ENCODE measurements around the gene FOXP1.
A peak's percentile ranks its signal among the peaks of the same experiment; 100 is the strongest.

FOXP1 gene

DNA sequence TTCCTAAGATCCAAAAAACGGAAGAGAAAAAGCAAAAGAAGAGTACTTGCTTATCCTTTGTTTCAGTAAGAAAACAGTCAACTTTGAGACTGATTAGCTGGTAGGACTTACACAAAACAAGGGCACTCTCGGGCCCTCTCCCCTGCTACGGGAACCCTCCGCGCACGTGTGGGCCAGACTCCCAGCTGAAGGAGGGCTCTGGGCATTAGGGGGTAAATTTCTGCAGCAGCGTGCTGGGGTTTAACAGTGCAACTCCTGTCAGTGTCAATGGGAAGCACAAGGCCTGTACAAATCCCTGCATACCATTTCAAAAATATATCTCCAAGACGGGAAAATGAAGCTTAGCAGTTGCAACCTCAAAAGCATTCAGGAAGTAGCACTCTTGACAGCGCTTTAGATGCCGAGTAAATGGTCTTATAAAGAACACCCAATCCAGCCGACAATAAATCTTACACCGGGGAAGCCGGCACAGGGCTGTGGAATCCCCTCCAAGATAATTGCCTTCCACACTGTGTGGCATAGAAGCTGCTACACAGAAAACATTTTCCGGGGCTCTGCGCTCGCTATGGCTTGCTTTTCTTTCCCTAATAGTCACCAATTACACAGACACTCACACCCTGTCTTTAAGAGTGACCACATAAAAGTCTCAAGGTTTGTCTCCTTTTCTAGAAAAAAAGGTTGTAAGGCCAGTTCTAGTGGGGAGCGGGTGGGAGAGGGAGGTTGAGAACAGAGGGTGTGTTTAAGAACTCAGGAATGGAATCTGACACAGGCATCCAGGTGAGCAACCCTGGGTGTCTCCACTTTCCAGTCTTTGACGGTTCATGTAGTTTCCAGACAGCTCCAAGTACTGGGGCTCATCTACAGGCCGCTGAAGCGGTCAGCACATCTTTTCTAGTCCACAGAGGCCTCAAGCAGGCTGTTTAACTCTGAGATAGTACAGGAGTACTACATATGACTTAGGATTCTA, 512.7 kb downstream of the FOXP1 start:
- Histone ChIP-seq H3K9ac (ENCODE audit: low read length) (no peak overlapping the region), H3K4me1 (ENCODE audit: control insufficient read depth, insufficient read depth, low read length) (peaks cover 29% of the 10 kb centered on the region), H3K9me3 (ENCODE audit: control insufficient read depth, low read length) (no peaks in the 10 kb centered on the region), H3K4me3 (ENCODE audit: low read length) (no peak overlapping the region), H3K36me3 (ENCODE audit: control insufficient read depth, insufficient read depth, low read length) (no peaks in the 10 kb centered on the region), H3K27me3 (ENCODE audit: control insufficient read depth, insufficient read depth, low read length) (no peaks in the 10 kb centered on the region)

DNA sequence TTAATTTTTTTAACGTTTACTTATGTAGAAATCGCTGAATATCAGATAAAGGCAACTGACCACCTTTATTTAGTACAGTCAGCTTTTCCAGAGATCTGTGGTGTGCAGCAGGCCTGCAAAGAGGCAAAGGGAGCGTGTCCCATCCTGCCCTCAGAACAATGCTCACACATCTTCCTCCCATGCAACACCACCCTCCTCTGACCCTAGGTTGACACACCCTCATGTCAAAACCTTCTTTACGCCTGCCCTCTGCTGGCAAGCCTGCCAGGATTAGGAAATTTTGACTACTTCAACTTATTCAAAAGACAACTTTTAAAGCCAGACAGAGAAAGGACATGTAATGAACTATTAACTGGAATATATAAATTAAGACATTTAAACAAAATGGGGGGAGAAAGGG, 513.7 kb downstream of the FOXP1 start:
- Histone ChIP-seq H3K4me3 (ENCODE audit: low read length) (no peak overlapping the region), H3K27me3 (ENCODE audit: control insufficient read depth, insufficient read depth, low read length) (no peaks in the 10 kb centered on the region), H3K36me3 (ENCODE audit: control insufficient read depth, insufficient read depth, low read length) (no peaks in the 10 kb centered on the region), H3K4me1 (ENCODE audit: control insufficient read depth, insufficient read depth, low read length) (peaks cover 33% of the 10 kb centered on the region), H3K9ac (ENCODE audit: low read length) (no peak overlapping the region), H3K9me3 (ENCODE audit: control insufficient read depth, low read length) (no peaks in the 10 kb centered on the region)

DNA sequence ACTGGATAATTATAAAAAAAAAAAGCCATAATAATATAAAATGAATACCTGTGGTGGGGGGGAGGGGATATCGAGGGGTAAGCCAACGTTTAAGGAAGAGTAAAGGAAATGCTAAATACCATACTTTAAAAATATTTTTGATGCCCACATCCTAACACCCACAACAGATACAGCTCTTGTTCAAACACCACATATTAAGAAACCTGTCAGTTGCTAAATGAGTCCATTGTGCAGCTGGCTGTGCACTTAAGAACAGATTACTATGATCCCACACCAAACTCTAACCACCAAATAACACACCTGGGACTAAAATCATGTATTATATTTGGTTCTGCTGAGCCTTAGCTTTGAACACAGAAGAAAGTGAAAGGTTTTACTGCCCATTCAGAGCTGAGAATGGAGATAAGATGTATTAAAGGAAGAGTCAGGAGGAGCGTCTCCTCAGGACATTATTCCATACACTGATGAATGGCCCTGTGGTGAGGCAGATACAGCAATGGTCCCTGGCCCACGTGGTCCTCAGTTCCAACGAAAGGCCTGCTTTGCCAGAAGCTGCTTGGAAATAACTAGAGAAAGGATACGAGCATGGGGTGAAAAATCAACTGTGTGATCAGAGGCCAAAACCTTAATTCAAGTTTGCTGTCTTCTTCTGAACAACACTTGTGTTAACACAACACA, 515.4 kb downstream of the FOXP1 start:
- no peaks in the 10 kb centered on the region for H3K27me3 ChIP-seq (ENCODE audit: control insufficient read depth, insufficient read depth, low read length)
- H3K9me3 ChIP-seq (ENCODE audit: control insufficient read depth, low read length) = no peaks in the 10 kb centered on the region
- H3K9ac ChIP-seq (ENCODE audit: low read length) = no peak overlapping the region
- H3K36me3 ChIP-seq (ENCODE audit: control insufficient read depth, insufficient read depth, low read length) = no peaks in the 10 kb centered on the region
- H3K4me3 ChIP-seq (ENCODE audit: low read length) = no peak overlapping the region
- H3K4me1 ChIP-seq (ENCODE audit: control insufficient read depth, insufficient read depth, low read length) = peaks cover 28% of the 10 kb centered on the region

DNA sequence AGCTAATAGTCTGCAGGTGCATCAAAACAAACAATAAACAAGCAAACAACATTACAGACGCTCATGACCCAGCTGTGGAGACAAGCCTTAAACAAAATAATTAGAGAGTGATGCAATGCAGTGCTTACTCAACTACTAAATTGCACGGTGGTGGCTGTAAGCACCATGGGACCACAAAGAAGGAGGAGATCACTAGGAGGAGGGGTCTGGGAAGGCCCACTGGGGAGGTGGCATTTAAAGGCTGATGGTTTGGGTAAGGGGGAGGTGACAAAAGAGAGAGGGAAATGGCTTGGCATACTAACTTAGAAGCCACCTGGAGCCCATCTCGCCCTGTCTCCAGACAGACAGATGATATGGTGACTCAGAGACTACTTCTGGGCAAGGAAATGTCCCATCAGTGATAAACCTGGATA, 516.7 kb downstream of the FOXP1 start:
- H3K9ac ChIP-seq (ENCODE audit: low read length) = no peak overlapping the region

DNA sequence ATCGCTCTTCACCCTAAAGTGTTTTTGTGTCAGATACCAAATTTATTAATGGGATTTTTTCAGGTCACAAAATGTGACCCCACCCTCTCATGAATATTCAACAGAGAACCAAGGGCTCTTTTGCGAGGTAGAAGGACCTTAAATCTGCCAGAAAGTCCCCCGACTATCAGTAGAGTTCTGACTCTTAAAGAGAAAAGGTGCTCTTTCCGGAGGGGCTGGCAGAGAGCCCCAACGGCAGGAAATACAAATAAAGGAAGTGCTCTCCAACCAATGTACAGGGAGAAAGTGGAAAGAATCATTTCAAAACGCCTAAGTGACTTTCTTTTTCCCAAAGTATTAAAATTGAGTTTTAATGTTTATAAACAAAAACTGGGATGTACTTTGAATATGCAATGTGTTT, 517.2 kb downstream of the FOXP1 start:
- Histone ChIP-seq H3K27me3 (ENCODE audit: control insufficient read depth, insufficient read depth, low read length) (no peaks in the 10 kb centered on the region), H3K4me3 (ENCODE audit: low read length) (no peak overlapping the region), H3K4me1 (ENCODE audit: control insufficient read depth, insufficient read depth, low read length) (peaks cover 26% of the 10 kb centered on the region), H3K9ac (ENCODE audit: low read length) (peak overlapping the region; percentile 86), H3K9me3 (ENCODE audit: control insufficient read depth, low read length) (no peaks in the 10 kb centered on the region), H3K36me3 (ENCODE audit: control insufficient read depth, insufficient read depth, low read length) (no peaks in the 10 kb centered on the region)

More for the DNA sequence above, 516.7 kb downstream of the FOXP1 start:
- peaks cover 23% of the 10 kb centered on the region for H3K4me1 ChIP-seq (ENCODE audit: control insufficient read depth, insufficient read depth, low read length)
- no peak overlapping the region for H3K4me3 ChIP-seq (ENCODE audit: low read length)
- H3K27me3 ChIP-seq (ENCODE audit: control insufficient read depth, insufficient read depth, low read length) = no peaks in the 10 kb centered on the region
- H3K36me3 ChIP-seq (ENCODE audit: control insufficient read depth, insufficient read depth, low read length) = no peaks in the 10 kb centered on the region
- no peaks in the 10 kb centered on the region for H3K9me3 ChIP-seq (ENCODE audit: control insufficient read depth, low read length)

DNA sequence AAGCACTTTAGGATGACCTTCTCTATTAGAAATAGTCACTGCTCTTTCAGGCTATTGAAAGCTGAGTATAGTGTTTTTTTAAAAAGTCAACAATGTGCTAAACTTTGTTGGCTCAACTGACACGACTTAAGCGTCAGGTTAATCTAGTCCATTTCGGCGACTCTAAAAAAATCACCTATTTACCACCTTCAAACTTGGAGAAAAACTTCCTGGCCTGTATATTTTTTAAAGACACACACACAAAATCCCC, 517.8 kb downstream of the FOXP1 start:
- Histone ChIP-seq H3K4me1 (ENCODE audit: control insufficient read depth, insufficient read depth, low read length) (peaks cover 33% of the 10 kb centered on the region), H3K27me3 (ENCODE audit: control insufficient read depth, insufficient read depth, low read length) (no peaks in the 10 kb centered on the region), H3K36me3 (ENCODE audit: control insufficient read depth, insufficient read depth, low read length) (no peaks in the 10 kb centered on the region), H3K4me3 (ENCODE audit: low read length) (peak overlapping the region; percentile 39), H3K9me3 (ENCODE audit: control insufficient read depth, low read length) (no peaks in the 10 kb centered on the region), H3K9ac (ENCODE audit: low read length) (peak overlapping the region; percentile 86)

DNA sequence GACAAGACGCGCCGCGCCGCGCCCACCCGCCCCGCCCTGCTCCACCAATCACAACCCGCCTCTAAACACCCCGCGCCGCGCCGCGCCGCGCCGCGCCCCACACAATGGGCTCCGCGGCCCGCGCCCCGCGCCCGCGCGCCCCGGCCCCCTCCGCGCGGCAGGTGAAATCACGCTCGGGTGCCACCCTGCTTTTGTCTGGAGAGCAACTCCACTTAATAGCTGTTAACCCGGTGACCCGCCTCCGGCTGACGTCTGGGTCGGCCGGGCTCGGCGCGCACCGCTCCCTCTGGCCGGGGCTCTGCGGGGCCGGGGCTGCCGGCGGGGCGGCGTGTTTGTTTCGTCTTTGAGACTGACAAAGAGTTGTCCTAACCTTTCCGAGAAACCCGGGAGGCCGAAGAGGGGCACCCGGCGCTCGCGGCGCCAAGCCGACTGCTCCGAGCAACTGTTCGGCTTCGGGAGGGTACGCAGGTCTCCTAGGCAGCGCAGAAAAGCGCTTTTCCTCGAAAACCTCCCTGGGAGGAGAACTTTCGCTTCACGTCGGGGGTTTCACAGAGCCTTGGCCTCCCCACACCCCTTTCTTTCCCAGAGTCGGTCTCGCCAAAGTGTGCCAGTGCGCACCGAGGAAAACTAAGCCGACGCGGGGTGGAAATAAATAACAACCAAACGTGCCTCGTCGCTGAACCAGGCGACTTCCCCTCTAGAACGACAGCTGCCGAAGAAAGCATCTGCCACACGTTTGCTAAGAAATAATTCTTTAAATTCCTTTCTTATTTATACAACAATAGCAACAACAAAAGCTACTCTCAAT, 518.4 kb downstream of the FOXP1 start:
- peaks cover 36% of the 10 kb centered on the region for H3K4me1 ChIP-seq (ENCODE audit: control insufficient read depth, insufficient read depth, low read length)
- H3K9ac ChIP-seq (ENCODE audit: low read length) = peak overlapping the region; percentile 86
- H3K27me3 ChIP-seq (ENCODE audit: control insufficient read depth, insufficient read depth, low read length) = no peaks in the 10 kb centered on the region
- no peaks in the 10 kb centered on the region for H3K36me3 ChIP-seq (ENCODE audit: control insufficient read depth, insufficient read depth, low read length)
- no peaks in the 10 kb centered on the region for H3K9me3 ChIP-seq (ENCODE audit: control insufficient read depth, low read length)
- peak overlapping the region; percentile 39 for H3K4me3 ChIP-seq (ENCODE audit: low read length)

DNA sequence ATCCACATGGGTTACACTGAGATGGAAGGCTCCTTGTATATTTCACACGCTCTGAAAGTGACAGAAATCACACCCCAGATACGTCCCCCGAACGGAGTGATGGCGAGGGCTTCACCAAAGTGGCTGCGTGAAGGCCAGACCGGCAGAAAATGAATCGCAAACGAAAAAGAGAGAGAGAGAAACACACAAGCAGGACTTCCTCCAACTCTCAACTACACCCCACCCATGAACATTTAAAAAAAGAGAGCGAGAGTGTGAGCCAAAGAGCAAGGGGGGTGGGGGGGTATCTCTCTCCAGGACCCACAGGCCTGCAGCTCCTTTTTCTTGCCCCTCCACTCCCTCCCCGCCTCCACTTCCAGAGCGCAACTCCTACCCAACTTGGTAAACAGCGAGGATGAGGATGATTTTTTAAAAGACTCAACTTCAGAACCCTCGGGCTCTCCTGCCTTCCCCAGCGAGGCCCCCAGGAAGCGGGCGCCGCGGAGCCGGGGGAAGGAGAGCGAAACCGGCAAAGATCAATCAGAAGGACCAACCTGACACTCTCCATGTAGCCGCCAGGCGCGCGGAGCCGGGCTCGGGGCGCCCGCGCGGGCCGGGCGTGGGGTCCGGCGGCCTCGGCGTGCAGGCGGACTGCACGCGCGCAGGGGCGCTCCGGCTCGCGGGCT, 519.1 kb downstream of the FOXP1 start:
- Histone ChIP-seq H3K27me3 (ENCODE audit: control insufficient read depth, insufficient read depth, low read length) (no peaks in the 10 kb centered on the region), H3K9ac (ENCODE audit: low read length) (peak overlapping the region; percentile 85), H3K4me3 (ENCODE audit: low read length) (peak overlapping the region; percentile 85), H3K4me1 (ENCODE audit: control insufficient read depth, insufficient read depth, low read length) (peaks cover 37% of the 10 kb centered on the region), H3K36me3 (ENCODE audit: control insufficient read depth, insufficient read depth, low read length) (no peaks in the 10 kb centered on the region), H3K9me3 (ENCODE audit: control insufficient read depth, low read length) (no peaks in the 10 kb centered on the region)

DNA sequence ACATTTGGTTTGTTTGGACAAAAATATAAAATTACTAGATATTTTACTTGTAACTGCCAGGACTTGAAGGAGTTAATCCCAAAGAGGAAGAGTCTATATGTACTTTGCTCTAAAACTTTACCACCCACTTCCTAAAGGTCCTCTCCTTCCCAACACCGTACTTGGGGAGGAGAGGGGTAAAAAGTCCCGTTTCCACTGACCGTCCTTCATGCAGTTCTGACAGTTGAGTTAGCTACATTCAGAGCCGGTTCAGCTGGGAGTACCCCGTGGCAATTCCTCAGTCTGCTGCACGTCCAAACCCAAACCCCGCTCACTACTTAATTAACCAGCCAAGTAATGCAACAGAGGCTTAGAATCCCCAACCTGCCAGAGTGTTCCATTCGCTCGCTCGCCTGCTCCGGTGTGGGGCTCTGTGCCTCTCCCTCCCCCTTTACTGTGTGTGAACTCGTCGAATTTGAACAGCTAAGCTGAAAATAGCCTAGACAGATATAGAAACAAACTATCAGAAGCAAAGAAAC, 519.7 kb downstream of the FOXP1 start:
- Histone ChIP-seq H3K36me3 (ENCODE audit: control insufficient read depth, insufficient read depth, low read length) (no peaks in the 10 kb centered on the region), H3K4me3 (ENCODE audit: low read length) (peak overlapping the region; percentile 85), H3K27me3 (ENCODE audit: control insufficient read depth, insufficient read depth, low read length) (no peaks in the 10 kb centered on the region), H3K4me1 (ENCODE audit: control insufficient read depth, insufficient read depth, low read length) (peaks cover 43% of the 10 kb centered on the region), H3K9ac (ENCODE audit: low read length) (peak overlapping the region; percentile 85), H3K9me3 (ENCODE audit: control insufficient read depth, low read length) (no peaks in the 10 kb centered on the region)

DNA sequence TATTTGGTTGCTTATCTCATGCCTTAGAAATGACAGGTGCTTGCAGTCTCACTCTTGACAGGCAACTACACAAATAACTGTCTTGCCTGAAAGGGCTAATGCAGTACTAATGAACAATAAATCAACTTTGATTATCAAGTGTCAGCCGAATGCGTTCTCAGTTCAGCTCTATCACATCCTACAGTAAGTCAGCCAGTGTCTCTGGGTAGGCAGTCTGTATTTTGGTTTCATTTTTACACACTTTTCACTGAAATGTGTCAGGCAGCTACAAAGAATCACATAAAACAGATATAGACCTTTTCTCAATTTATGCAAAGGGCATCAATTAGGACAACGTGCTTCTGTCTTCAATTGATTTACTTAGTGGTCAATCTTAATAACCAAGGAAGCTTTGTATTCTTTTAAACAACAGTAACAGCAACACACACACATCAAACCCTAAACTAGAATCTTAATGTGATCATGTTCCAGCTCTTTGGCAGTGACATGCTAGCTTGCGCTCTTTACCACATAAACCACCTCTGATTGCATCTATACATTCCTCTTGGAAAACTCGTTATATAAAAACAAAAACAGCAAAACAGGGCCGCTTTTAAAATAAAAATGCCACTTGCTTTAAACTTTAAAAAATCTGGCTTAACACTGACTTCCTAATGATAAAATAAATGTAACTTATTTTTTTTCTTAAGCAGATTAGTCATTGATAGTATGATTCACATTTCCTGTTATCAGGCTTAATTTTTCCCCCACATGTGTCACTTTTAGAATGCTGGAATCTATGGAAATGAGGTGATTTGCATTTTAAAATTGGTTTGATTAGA, 520.4 kb downstream of the FOXP1 start:
- H3K9me3 ChIP-seq (ENCODE audit: control insufficient read depth, low read length) = no peaks in the 10 kb centered on the region
- H3K36me3 ChIP-seq (ENCODE audit: control insufficient read depth, insufficient read depth, low read length) = no peaks in the 10 kb centered on the region
- no peaks in the 10 kb centered on the region for H3K27me3 ChIP-seq (ENCODE audit: control insufficient read depth, insufficient read depth, low read length)
- H3K4me3 ChIP-seq (ENCODE audit: low read length) = peak overlapping the region; percentile 85
- H3K9ac ChIP-seq (ENCODE audit: low read length) = peak overlapping the region; percentile 85
- H3K4me1 ChIP-seq (ENCODE audit: control insufficient read depth, insufficient read depth, low read length) = peaks cover 49% of the 10 kb centered on the region
